ENCODE data around the gene SPATA20.
A peak's percentile ranks its signal among the peaks of the same experiment; 100 is the strongest.

SPATA20 gene

DNA sequence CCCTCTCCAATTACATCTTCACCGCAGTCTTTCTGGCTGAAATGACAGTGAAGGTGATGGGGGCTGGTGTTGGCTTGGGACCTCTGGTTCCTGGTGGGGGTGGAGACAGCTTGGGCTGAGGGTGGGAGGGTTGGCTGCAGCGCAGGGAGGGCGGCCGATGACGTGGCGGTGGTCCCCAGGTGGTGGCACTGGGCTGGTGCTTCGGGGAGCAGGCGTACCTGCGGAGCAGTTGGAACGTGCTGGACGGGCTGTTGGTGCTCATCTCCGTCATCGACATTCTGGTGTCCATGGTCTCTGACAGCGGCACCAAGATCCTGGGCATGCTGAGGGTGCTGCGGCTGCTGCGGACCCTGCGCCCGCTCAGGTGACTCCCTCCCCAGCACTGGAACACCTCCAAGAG, 55.9 kb downstream of the SPATA20 start:
- DNase-seq (ENCODE audit: low spot score): no peak

- DNase-seq (ENCODE audit: low spot score): peak; percentile 34
Observed at GRCh38 chr17:50603340-50603739, 56.4 kb downstream of the SPATA20 start.

DNA sequence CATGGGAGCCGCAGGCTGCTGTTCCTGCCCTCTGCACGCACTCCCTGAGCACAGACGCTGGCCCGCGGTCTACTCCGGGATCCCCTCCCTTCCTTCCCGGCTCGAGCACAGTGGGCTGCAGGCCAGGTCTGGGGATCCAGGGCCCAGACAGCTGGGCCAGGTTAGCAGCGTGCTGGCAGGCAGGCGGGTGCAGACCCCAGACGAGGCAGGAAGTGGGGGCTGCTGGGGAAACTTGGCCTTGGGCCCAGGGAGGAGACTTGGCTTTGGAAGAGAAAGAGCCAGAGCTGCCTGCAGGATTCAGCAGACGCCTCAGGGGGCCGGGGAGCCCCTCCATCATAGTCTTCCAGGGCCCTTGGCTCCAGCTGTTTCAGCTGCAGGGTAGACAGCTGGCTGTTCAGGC, 57.5 kb downstream of the SPATA20 start:
- no peak for DNase-seq (ENCODE audit: low spot score)

DNA sequence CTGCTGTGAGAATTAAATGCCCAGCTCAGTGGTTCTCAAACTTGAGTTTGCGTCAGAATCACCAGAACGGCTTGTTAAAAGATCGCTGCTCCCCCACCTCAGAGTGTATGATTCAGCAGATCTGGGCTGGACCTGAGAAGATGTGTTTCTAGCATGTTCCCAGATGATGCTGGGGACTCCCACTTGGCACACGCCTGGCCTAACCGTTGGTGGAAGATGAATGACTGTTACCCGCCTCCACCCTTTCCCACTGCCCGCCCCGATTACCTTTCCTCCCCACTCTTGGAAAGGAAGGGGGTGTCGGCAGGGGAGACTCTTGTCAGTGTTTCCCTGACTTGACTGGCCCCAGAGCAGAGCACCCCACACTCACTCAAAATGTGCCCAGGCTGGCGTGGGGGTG, 58.5 kb downstream of the SPATA20 start:
- no peak for DNase-seq (ENCODE audit: low spot score)
